ENCODE data around the gene SPTBN2. TPM values are rescaled to one million over a fixed set of nuclear protein-coding genes. Genes with fewer than 3 reads are reported as not detected.

The SPTBN2 gene
- total and polyA plus RNA-seq, 2 donors (not counting 3 experiments of a cell fraction or from before 2014, with no cell fraction given): 3.8 to 19.8 TPM

DNA sequence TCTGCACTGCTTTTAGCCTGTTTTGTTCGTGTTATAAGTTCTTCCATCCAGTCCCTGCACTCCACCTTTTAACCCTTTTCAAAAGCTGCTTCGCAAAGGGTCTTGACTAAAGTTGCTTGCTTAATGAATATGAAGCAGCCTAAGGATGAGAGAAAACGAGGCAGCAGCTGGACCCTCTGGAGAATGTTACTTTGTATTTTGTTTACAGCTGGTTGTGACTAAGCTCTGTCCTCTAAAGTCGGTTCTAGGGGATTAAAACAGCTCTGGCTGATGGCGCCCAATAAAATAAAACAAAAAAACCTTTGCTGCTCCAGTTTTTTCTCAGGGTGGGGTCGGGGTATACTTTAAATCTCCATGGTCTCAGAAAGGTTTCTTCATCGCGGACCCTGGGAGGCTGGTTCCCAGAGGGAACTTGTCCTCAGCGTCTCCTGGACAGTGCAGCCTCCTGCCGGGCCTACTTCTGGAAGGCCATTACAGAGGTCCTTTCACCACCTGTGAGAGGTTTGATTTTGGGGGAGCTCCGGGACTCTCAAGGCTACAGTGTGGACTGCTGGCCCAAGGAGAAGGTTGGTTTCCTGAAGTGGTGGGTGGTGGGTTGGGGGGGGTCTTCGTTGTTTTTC lies 91.3 kb downstream of the SPTBN2 start:
- peaks cover 87% of the 10 kb centered on the region for H3K79me2 ChIP-seq (ENCODE audit: control insufficient read depth, insufficient read depth, low read length)
- intact Hi-C loops (cut with micrococcal nuclease): loop anchor here (1.0 kb wide), 3 partner anchors 21 to 44 kb away; partner anchors contain the start of genes CCDC87, CCS, RBM14 and RBM4B
- H3K9me3 ChIP-seq (replicated peaks; ENCODE audit: control insufficient read depth, insufficient read depth, low read length): no peaks in the 10 kb centered on the region
- FAIRE-seq (no peak), DNase-seq (ENCODE audit: low read depth, low spot score) (no peak)
- peak overlapping the region; percentile 83 for H3K4me2 ChIP-seq (ENCODE audit: insufficient read depth, low read length)
- peaks cover 41% of the 10 kb centered on the region for H3K4me1 ChIP-seq (ENCODE audit: control insufficient read depth, extremely low read depth, insufficient read depth, low read length)
- no peaks in the 10 kb centered on the region for H3K27me3 ChIP-seq (ENCODE audit: control insufficient read depth in 2 of 2, insufficient read depth in 2 of 2, low read length in 2 of 2)
- TSS peak; percentile 94 for BruUV-seq (replicated peaks)
- dilution Hi-C loops (cut with MboI; ENCODE audit: extremely low pct_ligation_motif_present, low sequenced_read_pairs): no loop called here
- ChIA-PET CTCF (interaction anchor here (0.7 to 3.4 kb wide), 17 partner anchors 9 to 220 kb away, joined by 3 to 32 read pairs (median 3); partner anchors contain the start of genes CCDC87, CCS, MRPL11 and RBM4B), POLR2A (interaction anchor here (0.6 to 1.9 kb wide), 11 partner anchors 11 to 158 kb away, joined by 3 to 27 read pairs (median 4); partner anchors contain the start of genes CTSF, DPP3, RBM14 and RBM4B)
- H3K36me3 ChIP-seq (ENCODE audit: control insufficient read depth in 2 of 2, extremely low read depth in 1 of 2, insufficient read depth in 2 of 2, low read length in 2 of 2): peaks cover 6 to 17% of the 10 kb centered on the region in 2 experiments
- H3K9me1 ChIP-seq (replicated peaks; ENCODE audit: control insufficient read depth, extremely low read depth, insufficient read depth, low read length): no peaks in the 10 kb centered on the region
- H3K4me3 ChIP-seq (replicated peaks in 1 of 3; ENCODE audit: insufficient read depth in 1 of 3, low read depth in 1 of 3, low read length in 3 of 3): peak overlapping the region; percentile 26 to 50 (median 34)
- TF ChIP-seq, protein P1, sequence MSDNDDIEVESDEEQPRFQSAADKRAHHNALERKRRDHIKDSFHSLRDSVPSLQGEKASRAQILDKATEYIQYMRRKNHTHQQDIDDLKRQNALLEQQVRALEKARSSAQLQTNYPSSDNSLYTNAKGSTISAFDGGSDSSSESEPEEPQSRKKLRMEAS (IDR thresholded peaks at IDR 0.05; ENCODE audit: insufficient read depth, insufficient read length): no peak
- TF ChIP-seq JUN (IDR thresholded peaks at IDR 0.05; ENCODE audit: borderline replicate concordance, insufficient read depth, insufficient read length, low read depth) (no peak), FOS (IDR thresholded peaks at IDR 0.05; ENCODE audit: borderline replicate concordance, insufficient read depth, low read length) (no peak), GATA2 (IDR thresholded peaks at IDR 0.05; ENCODE audit: insufficient read depth, insufficient read length, low read depth, low read length) (no peak), POLR2A (IDR thresholded peaks at IDR 0.05; ENCODE audit: low read depth, low read length) (no peak), POLR2AphosphoS5 (IDR thresholded peaks at IDR 0.05; ENCODE audit: insufficient read depth, low read depth, low read length) (no peak), EZH2 (IDR thresholded peaks at IDR 0.05; ENCODE audit: borderline replicate concordance, low read depth, low read length, severe bottlenecking) (no peak), MYC (IDR thresholded peaks at IDR 0.05; ENCODE audit: low read depth, low read length) (no peak)
- TF ChIP-seq, protein P2, sequence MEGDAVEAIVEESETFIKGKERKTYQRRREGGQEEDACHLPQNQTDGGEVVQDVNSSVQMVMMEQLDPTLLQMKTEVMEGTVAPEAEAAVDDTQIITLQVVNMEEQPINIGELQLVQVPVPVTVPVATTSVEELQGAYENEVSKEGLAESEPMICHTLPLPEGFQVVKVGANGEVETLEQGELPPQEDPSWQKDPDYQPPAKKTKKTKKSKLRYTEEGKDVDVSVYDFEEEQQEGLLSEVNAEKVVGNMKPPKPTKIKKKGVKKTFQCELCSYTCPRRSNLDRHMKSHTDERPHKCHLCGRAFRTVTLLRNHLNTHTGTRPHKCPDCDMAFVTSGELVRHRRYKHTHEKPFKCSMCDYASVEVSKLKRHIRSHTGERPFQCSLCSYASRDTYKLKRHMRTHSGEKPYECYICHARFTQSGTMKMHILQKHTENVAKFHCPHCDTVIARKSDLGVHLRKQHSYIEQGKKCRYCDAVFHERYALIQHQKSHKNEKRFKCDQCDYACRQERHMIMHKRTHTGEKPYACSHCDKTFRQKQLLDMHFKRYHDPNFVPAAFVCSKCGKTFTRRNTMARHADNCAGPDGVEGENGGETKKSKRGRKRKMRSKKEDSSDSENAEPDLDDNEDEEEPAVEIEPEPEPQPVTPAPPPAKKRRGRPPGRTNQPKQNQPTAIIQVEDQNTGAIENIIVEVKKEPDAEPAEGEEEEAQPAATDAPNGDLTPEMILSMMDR (IDR thresholded peaks at IDR 0.05; ENCODE audit: extremely low read depth in 1 of 2, insufficient read depth in 1 of 2, low read depth in 1 of 2, low read length in 2 of 2): no peak
- H3K27ac ChIP-seq (ENCODE audit: insufficient read depth, low read depth, low read length): peak overlapping the region; percentile 27
- peaks cover 23% of the 10 kb centered on the region for H4K20me1 ChIP-seq (replicated peaks; ENCODE audit: control insufficient read depth, extremely low read depth, insufficient read depth, low read length)
- peak overlapping the region; percentile 66 for H2AFZ ChIP-seq (ENCODE audit: low read depth, low read length)
- H3K9ac ChIP-seq (replicated peaks; ENCODE audit: extremely low read depth, insufficient read depth, low read length): no peak overlapping the region

Data from endothelial cell of umbilical vein (primary cell).